Caco-2 (cell line): ENCODE data around the gene FCAMR. TPM values are rescaled to one million over a fixed set of nuclear protein-coding genes. Genes with fewer than 3 reads are reported as not detected.

ENCODE experiments used
- BruUV-seq: library from RNA; stranded (reverse); fragments of 400-500 nt; replicated peaks from 2 replicates; lab custom pipeline; 2021; lab: Mats Ljungman, UMichigan
- CTCF ChIA-PET: fragments of 300-600 bp; sonication (Branson Sonifier 250); formaldehyde crosslinking; loops from one replicate; lab custom pipeline; 2022; ENCODE audit warnings: antibody characterized with exemption; lab: Charles Lee
- POLR2A ChIA-PET: fragments of 300-600 bp; sonication (Branson Sonifier 250); formaldehyde crosslinking; loops from one replicate; lab custom pipeline; 2022; ENCODE audit warnings: antibody characterized with exemption; lab: Charles Lee
- DNase-seq, 2 experiments: peaks; one replicate each; pipeline versions ENCODE4 v3.0.0 to v3.0.0-alpha.2; 2020 to 2022
- H3K27me3 ChIP-seq: replicated peaks from 2 replicates; pipeline ENCODE4 v1.6.0; 2011; ENCODE audit warnings: low read length; ENCODE audit not compliant: control insufficient read depth, insufficient read depth
- H3K36me3 ChIP-seq: 2 replicates; pipeline ENCODE4 v1.5.1; 2011; ENCODE audit warnings: low read length; ENCODE audit not compliant: control insufficient read depth, insufficient read depth
- H3K4me1 ChIP-seq: fragments of 250-450 bp; sonication (Bioruptor Pico); 2 replicates; pipeline ENCODE4 v1.5.1; 2020; ENCODE audit warnings: mild to moderate bottlenecking
- H3K4me3 ChIP-seq: 2 replicates; pipeline ENCODE4 v1.5.1; 2011; ENCODE audit warnings: low read depth, mild to moderate bottlenecking, control low read depth, low read length
- H3K9me3 ChIP-seq: fragments of 250-450 bp; sonication (Bioruptor Pico); 2 replicates; pipeline ENCODE4 v1.5.1; 2020; ENCODE audit warnings: mild to moderate bottlenecking, moderate library complexity
- H3K27ac Mint-ChIP-seq: one replicate; pipeline ENCODE4 v1.8.0; 2022; ENCODE audit warnings: mixed read lengths; ENCODE audit not compliant: unreplicated experiment
- H3K27me3 Mint-ChIP-seq: one replicate; pipeline ENCODE4 v1.8.0; 2022; ENCODE audit warnings: mixed read lengths; ENCODE audit not compliant: insufficient read depth, unreplicated experiment
- H3K36me3 Mint-ChIP-seq: one replicate; pipeline ENCODE4 v1.8.0; 2022; ENCODE audit warnings: mild to moderate bottlenecking, mixed read lengths; ENCODE audit not compliant: insufficient read depth, unreplicated experiment
- H3K4me1 Mint-ChIP-seq: one replicate; pipeline ENCODE4 v1.8.0; 2022; ENCODE audit warnings: low read depth, mixed read lengths; ENCODE audit not compliant: unreplicated experiment
- H3K4me3 Mint-ChIP-seq: one replicate; pipeline ENCODE4 v1.8.0; 2022; ENCODE audit warnings: mild to moderate bottlenecking, moderate library complexity, mixed read lengths; ENCODE audit not compliant: unreplicated experiment
- H3K9me3 Mint-ChIP-seq: one replicate; pipeline ENCODE4 v1.8.0; 2022; ENCODE audit warnings: mixed read lengths; ENCODE audit not compliant: unreplicated experiment
- intact Hi-C: fragments of 100-400 bp; cut with micrococcal nuclease; formaldehyde crosslinking; loops from one replicate; pipeline ENCODE4 v1.10.0; 2022; ENCODE audit not compliant: unreplicated experiment
- total RNA-seq: library from RNA; stranded (reverse); gene quantifications from 2 replicates; pipeline ENCODE4 v1.2.3, GENCODE V29; 2022
- TF ChIP-seq, protein P1 (sequence below), 2 experiments: fragments of 200-600 bp in 1 of 2; IDR thresholded peaks; 1 replicate in 1 of 2; 2 replicates in 1 of 2; pipeline versions ENCODE4 v1.5.1 to v1.8.0; 2011 to 2022; ENCODE audit warnings: antibody characterized with exemption in 1 of 2, control low read depth in 1 of 2, inconsistent platforms in 1 of 2, low read depth in 1 of 2, low read length in 1 of 2, mild to moderate bottlenecking in 1 of 2, moderate library complexity in 1 of 2; ENCODE audit not compliant: insufficient read depth in 1 of 2, severe bottlenecking in 1 of 2, unreplicated experiment in 1 of 2

FCAMR gene
- total RNA-seq, 1 experiment from 2014 or later, result 0.18 TPM

GRCh38 chr1:207018707-207019106 lies 48.4 kb upstream of the FCAMR start:
- Mint-ChIP-seq H3K36me3 (peaks cover 19% of the 10 kb centered on the region), H3K4me3 (no peak overlapping the region), H3K4me1 (peaks cover 31% of the 10 kb centered on the region), H3K27ac (peak overlapping the region; percentile 64), H3K27me3 (no peaks in the 10 kb centered on the region), H3K9me3 (no peaks in the 10 kb centered on the region)
- Histone ChIP-seq H3K36me3 (peaks cover 9% of the 10 kb centered on the region; the same call in 1 of the 2 replicates), H3K4me3 (no peak overlapping the region), H3K9me3 (no peaks in the 10 kb centered on the region), H3K4me1 (peaks cover 32% of the 10 kb centered on the region), H3K27me3 (no peaks in the 10 kb centered on the region)
- no peak for DNase-seq
- ChIA-PET CTCF (interaction anchor here (2.4 kb wide), 1 partner anchor 14 kb away, joined by 11 read pairs; the partner anchor contains the start of gene C1orf116), POLR2A (interaction anchor here (4.6 kb wide), 1 partner anchor 14 kb away, joined by 25 read pairs; the partner anchor contains the start of gene C1orf116)
- BruUV-seq, result no TSS peak
- TF ChIP-seq, protein P1, sequence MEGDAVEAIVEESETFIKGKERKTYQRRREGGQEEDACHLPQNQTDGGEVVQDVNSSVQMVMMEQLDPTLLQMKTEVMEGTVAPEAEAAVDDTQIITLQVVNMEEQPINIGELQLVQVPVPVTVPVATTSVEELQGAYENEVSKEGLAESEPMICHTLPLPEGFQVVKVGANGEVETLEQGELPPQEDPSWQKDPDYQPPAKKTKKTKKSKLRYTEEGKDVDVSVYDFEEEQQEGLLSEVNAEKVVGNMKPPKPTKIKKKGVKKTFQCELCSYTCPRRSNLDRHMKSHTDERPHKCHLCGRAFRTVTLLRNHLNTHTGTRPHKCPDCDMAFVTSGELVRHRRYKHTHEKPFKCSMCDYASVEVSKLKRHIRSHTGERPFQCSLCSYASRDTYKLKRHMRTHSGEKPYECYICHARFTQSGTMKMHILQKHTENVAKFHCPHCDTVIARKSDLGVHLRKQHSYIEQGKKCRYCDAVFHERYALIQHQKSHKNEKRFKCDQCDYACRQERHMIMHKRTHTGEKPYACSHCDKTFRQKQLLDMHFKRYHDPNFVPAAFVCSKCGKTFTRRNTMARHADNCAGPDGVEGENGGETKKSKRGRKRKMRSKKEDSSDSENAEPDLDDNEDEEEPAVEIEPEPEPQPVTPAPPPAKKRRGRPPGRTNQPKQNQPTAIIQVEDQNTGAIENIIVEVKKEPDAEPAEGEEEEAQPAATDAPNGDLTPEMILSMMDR (IDR thresholded peaks at IDR 0.05; ENCODE audit: insufficient read depth in 1 of 2, low read depth in 1 of 2, low read length in 1 of 2, severe bottlenecking in 1 of 2, unreplicated experiment in 1 of 2), result no peak
- intact Hi-C loops, result no loop called here

- H3K4me1 Mint-ChIP-seq, result peaks cover 31% of the 10 kb centered on the region
- no peak overlapping the region for H3K4me3 Mint-ChIP-seq
Observed at GRCh38 chr1:207017615-207018559, 47.6 kb upstream of the FCAMR start.

DNA sequence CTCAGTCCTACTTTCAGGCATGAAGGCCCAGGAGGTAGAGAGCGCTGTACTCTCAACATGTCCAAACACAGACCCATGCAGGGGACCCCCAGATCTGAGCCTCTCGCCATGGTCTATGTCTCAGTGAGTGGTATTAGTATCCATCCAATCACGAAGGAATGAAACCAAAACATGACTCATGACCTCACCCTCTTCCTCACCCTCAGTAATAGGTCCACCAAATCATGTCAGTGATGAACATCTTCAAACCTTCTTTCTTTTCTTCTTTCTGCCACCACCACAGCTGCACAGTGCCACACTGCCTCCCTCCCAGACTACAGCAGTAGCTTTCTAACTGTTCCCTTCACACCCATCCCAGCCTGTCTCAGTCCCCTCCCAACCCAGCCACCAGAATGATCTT lies 45.5 kb upstream of the FCAMR start:
- no peaks in the 10 kb centered on the region for H3K9me3 Mint-ChIP-seq

More at GRCh38 chr1:207017615-207018559, 47.6 kb upstream of the FCAMR start:
- peaks cover 11% of the 10 kb centered on the region for H3K36me3 Mint-ChIP-seq
- H3K27me3 Mint-ChIP-seq, result no peaks in the 10 kb centered on the region
- Histone ChIP-seq H3K36me3 (peaks cover 7% of the 10 kb centered on the region; the same call in 1 of the 2 replicates), H3K9me3 (no peaks in the 10 kb centered on the region), H3K4me1 (peaks cover 32% of the 10 kb centered on the region), H3K4me3 (no peak overlapping the region), H3K27me3 (no peaks in the 10 kb centered on the region)
- intact Hi-C loops, result no loop called here
- no peak overlapping the region for H3K27ac Mint-ChIP-seq
- H3K9me3 Mint-ChIP-seq, result no peaks in the 10 kb centered on the region
- no peak for DNase-seq
- CTCF ChIA-PET, result no interaction called here
- no TSS peak for BruUV-seq
- POLR2A ChIA-PET, result interaction anchor here (4.6 kb wide), 1 partner anchor 15 kb away, joined by 25 read pairs; the partner anchor contains the start of gene C1orf116
- TF ChIP-seq, protein P1 (IDR thresholded peaks at IDR 0.05; ENCODE audit: insufficient read depth in 1 of 2, low read depth in 1 of 2, low read length in 1 of 2, severe bottlenecking in 1 of 2, unreplicated experiment in 1 of 2), result no peak

More for the DNA sequence above, 45.5 kb upstream of the FCAMR start:
- POLR2A ChIA-PET, result no interaction called here
- H3K27me3 ChIP-seq, result no peaks in the 10 kb centered on the region
- CTCF ChIA-PET, result no interaction called here
- TF ChIP-seq, protein P1 (IDR thresholded peaks at IDR 0.05; ENCODE audit: insufficient read depth in 1 of 2, low read depth in 1 of 2, low read length in 1 of 2, severe bottlenecking in 1 of 2, unreplicated experiment in 1 of 2), result no peak
- no peaks in the 10 kb centered on the region for H3K9me3 ChIP-seq
- peaks cover 17% of the 10 kb centered on the region for H3K4me1 ChIP-seq
- H3K36me3 ChIP-seq, result no peaks in the 10 kb centered on the region
- Mint-ChIP-seq H3K36me3 (no peaks in the 10 kb centered on the region), H3K27ac (no peak overlapping the region), H3K27me3 (no peaks in the 10 kb centered on the region), H3K4me1 (peaks cover 19% of the 10 kb centered on the region), H3K4me3 (no peak overlapping the region)
- no TSS peak for BruUV-seq
- no peak for DNase-seq
- no peak overlapping the region for H3K4me3 ChIP-seq
- intact Hi-C loops, result no loop called here
